Vagina (tissue), 2 donors: ENCODE measurements around the gene CUX1.

Experiments
- POLR2A ChIP-seq, 2 donors: fragments of 450-650 bp; IDR thresholded peaks; one replicate each; pipeline ENCODE4 v1.6.1; 2017; ENCODE audit warnings: antibody characterized with exemption in 2 of 2, mild to moderate bottlenecking in 2 of 2, moderate library complexity in 2 of 2
- POLR2AphosphoS5 ChIP-seq, 2 donors: sonication (generic); formaldehyde crosslinking; IDR thresholded peaks; one replicate each; pipeline ENCODE4 v1.9.0; 2017; ENCODE audit warnings: antibody characterized with exemption in 2 of 2, mild to moderate bottlenecking in 2 of 2, low read depth in 1 of 2; ENCODE audit not compliant: insufficient read depth in 1 of 2
- TF ChIP-seq, protein P1 (sequence below), 3 experiments: fragments of 450-650 bp in 2 of 3; fragments of 200-600 bp in 1 of 3; sonication (generic) in 1 of 3; IDR thresholded peaks; one replicate each; pipeline ENCODE4 v1.5.1; 2017 to 2019; ENCODE audit warnings: antibody characterized with exemption in 3 of 3, mild to moderate bottlenecking in 2 of 3, moderate library complexity in 2 of 3

DNA sequence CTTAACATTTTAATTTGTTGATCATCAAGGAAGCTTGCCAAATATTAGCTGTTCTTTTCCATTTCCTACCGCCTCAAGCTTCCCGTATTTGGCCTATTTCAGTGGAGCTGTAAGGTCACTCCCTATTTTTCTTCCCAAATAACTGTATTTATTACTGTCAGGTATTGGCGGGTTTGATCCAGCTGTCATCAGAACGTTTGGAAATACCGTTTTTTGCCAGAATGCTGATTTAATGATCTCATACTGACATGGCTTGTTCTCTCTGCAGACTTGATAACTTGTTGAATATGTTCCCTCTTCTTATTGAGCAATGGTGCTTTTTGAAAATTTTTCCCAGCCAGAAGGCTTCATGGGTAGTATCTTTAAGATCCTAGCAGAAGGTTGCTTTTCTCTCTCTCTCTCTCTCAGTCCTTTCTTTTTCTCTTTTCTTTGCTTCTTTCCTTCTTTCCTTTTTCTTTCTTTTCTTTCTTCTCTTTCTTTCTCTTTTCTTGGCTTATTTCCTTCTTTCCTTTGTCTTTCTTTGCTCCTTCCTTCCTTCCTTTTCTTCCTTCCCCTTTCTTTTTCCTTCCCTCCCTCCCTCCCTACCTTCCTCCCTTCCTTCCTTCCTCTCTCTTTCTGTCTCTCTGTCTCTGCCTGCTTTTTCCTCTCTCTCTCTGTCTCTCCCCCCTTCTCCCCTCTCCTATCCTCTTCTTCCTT is 42.1 kb downstream of the CUX1 start:
- TF ChIP-seq POLR2A (IDR thresholded peaks at IDR 0.05) (no peak), POLR2AphosphoS5 (IDR thresholded peaks at IDR 0.05; ENCODE audit: insufficient read depth in 1 of 2, low read depth in 1 of 2) (no peak)
- TF ChIP-seq, protein P1, sequence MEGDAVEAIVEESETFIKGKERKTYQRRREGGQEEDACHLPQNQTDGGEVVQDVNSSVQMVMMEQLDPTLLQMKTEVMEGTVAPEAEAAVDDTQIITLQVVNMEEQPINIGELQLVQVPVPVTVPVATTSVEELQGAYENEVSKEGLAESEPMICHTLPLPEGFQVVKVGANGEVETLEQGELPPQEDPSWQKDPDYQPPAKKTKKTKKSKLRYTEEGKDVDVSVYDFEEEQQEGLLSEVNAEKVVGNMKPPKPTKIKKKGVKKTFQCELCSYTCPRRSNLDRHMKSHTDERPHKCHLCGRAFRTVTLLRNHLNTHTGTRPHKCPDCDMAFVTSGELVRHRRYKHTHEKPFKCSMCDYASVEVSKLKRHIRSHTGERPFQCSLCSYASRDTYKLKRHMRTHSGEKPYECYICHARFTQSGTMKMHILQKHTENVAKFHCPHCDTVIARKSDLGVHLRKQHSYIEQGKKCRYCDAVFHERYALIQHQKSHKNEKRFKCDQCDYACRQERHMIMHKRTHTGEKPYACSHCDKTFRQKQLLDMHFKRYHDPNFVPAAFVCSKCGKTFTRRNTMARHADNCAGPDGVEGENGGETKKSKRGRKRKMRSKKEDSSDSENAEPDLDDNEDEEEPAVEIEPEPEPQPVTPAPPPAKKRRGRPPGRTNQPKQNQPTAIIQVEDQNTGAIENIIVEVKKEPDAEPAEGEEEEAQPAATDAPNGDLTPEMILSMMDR (IDR thresholded peaks at IDR 0.05): no peak
